NT2/D1 (cell line): Measurements from ENCODE around the gene INS.

Source experiments
- DNase-seq: peaks from one replicate; pipeline ENCODE4 v3.0.0-alpha.2; 2011; ENCODE audit warnings: low read depth, low spot score
- H3K27me3 ChIP-seq: 2 replicates; pipeline ENCODE4 v1.6.0; 2011; ENCODE audit warnings: mild to moderate bottlenecking; ENCODE audit not compliant: insufficient read length, insufficient read depth
- H3K36me3 ChIP-seq: 2 replicates; pipeline ENCODE4 v1.6.1; 2011; ENCODE audit warnings: mild to moderate bottlenecking, low read length, mixed read lengths; ENCODE audit not compliant: insufficient read depth, insufficient read length
- H3K4me1 ChIP-seq: 2 replicates; pipeline ENCODE4 v1.5.1; 2011; ENCODE audit not compliant: insufficient read depth, insufficient read length
- H3K4me3 ChIP-seq: 2 replicates; pipeline ENCODE4 v1.5.1; 2011; ENCODE audit warnings: low read depth; ENCODE audit not compliant: insufficient read length
- H3K9ac ChIP-seq: 2 replicates; pipeline ENCODE4 v1.6.0; 2011; ENCODE audit warnings: low read depth; ENCODE audit not compliant: insufficient read length
- H3K9me3 ChIP-seq: 2 replicates; pipeline ENCODE4 v1.5.1; 2011; ENCODE audit warnings: mild to moderate bottlenecking, low read length; ENCODE audit not compliant: insufficient read depth
- SUZ12 ChIP-seq: IDR thresholded peaks from 2 replicates; pipeline ENCODE4 v1.6.1; 2011; ENCODE audit not compliant: insufficient read length, insufficient read depth; ENCODE audit errors: extremely low read depth
- YY1 ChIP-seq: IDR thresholded peaks from 2 replicates; pipeline ENCODE4 v1.6.1; 2011; ENCODE audit not compliant: insufficient read length, insufficient read depth
- ZNF274 ChIP-seq: IDR thresholded peaks from 2 replicates; pipeline ENCODE4 v1.6.1; 2011; ENCODE audit warnings: mild to moderate bottlenecking, low read depth, low read length

Gene INS

DNA sequence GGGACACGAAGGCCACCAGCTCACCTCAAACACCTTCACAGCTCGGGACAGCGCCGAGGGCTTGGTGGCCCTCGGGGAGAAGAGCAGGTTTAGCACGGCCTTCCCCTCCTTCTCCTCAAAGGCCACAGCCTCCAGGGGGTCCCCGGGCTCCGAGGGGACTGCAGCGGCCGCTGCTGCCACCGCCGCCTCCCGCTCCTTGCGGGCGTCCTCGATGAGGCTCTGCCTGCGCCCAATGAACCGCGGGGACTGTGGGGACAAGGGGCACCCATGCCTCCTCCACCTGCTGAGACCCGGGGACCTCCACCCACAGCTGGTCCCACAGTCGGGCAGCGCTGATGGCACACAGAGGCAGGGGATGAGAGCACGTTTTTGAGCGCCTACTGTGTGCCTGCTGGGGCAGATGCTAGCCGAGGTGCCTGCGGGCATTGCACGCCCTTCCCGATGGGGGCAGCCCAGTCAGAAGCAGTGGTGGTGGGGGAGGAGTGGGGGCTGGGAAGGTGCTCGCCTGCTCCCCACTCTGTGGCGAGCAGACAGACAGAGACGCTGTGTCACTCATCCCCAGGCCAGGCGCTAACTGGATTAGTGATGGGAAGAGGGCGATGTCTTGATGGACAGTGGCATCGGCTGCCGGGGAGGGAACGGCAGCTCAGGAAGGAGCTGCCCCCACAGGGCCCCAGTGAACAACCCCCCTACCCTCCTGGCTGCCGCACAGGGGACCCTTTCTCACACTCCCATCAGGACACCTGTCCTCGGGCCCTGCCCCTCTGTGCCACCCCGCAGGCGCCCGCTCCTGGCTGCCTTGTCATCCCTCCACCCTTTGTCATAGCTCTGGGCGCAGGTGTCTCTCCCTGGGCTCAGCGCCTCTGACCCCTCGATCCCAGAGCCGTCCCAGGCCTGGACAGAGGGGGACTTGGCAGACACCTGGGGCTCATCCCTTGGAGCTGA lies 8.9 kb upstream of the INS start:
- H3K27me3 ChIP-seq, result no peaks in the 10 kb centered on the region
- H3K36me3 ChIP-seq, result no peaks in the 10 kb centered on the region
- TF ChIP-seq ZNF274 (no peak), SUZ12 (no peak), YY1 (no peak)
- H3K9ac ChIP-seq, result no peak overlapping the region
- H3K9me3 ChIP-seq, result no peaks in the 10 kb centered on the region
- no peak overlapping the region for H3K4me3 ChIP-seq
- no peak for DNase-seq
- peaks cover 45% of the 10 kb centered on the region for H3K4me1 ChIP-seq

DNA sequence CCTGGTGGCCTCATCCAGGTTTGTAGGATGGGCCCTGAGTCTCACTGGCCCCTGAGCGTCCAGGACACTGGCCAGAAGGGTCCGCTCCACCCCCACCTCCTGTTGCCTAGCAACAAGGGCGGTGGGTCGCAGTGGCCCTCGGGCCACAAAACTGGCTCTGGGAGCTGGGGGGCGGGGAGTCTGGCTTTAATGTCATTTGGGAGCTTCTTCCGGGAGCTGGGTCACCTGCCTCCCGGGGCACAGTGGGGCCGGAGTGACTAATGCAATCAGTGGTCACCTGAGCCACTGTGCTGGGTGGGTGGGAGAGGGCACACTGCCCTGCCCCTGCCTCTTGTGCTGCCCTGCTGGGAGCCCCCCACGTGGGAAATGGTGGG lies 8.0 kb upstream of the INS start:
- no peaks in the 10 kb centered on the region for H3K9me3 ChIP-seq
- H3K4me3 ChIP-seq, result no peak overlapping the region
- peak overlapping the region; percentile 42 for H3K9ac ChIP-seq
- no peaks in the 10 kb centered on the region for H3K36me3 ChIP-seq
- H3K4me1 ChIP-seq, result peaks cover 45% of the 10 kb centered on the region
- no peak for DNase-seq
- no peak for TF ChIP-seq ZNF274
- TF ChIP-seq SUZ12, result no peak
- no peak for TF ChIP-seq YY1
- H3K27me3 ChIP-seq, result no peaks in the 10 kb centered on the region

DNA sequence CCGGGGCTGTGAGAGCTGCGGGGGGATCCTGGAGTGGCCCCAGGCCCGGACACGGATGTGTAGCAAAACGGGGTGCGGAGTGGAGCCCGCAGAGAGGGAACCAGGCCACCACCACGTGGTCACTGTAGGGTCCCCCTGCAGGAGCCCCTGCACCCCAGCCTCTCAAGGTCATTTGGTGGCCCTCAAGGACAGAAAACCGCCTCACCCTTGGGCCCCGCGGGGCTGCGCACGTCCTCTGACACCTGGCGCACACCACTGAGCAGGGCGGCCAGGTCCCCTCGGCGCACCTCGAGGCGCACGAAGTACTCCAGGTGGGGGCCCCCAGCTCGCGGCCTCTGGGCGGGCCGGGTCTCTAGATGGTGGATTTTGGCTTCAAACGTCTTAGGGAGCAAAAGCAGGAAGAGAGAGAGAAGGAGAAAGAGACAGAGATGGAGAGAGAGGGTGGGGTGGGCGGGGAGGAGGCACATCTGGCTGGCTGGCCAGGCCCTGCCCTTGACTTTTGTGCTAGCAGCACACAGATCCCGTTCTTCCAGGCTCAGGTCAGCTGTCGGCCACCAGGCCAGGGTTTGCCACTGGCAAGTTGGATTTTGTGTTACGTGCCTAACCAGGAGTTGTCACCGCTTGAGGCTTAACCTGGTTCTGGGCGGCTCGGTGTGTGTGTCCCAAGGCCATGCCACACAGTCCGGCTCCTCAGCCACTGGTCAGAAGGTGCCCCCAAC lies 7.4 kb upstream of the INS start:
- H3K4me3 ChIP-seq, result no peak overlapping the region
- H3K36me3 ChIP-seq, result no peaks in the 10 kb centered on the region
- no peaks in the 10 kb centered on the region for H3K9me3 ChIP-seq
- no peaks in the 10 kb centered on the region for H3K27me3 ChIP-seq
- H3K4me1 ChIP-seq, result peaks cover 42% of the 10 kb centered on the region
- H3K9ac ChIP-seq, result no peak overlapping the region
- TF ChIP-seq SUZ12, result no peak
- no peak for TF ChIP-seq YY1
- no peak for TF ChIP-seq ZNF274
- DNase-seq, result no peak

DNA sequence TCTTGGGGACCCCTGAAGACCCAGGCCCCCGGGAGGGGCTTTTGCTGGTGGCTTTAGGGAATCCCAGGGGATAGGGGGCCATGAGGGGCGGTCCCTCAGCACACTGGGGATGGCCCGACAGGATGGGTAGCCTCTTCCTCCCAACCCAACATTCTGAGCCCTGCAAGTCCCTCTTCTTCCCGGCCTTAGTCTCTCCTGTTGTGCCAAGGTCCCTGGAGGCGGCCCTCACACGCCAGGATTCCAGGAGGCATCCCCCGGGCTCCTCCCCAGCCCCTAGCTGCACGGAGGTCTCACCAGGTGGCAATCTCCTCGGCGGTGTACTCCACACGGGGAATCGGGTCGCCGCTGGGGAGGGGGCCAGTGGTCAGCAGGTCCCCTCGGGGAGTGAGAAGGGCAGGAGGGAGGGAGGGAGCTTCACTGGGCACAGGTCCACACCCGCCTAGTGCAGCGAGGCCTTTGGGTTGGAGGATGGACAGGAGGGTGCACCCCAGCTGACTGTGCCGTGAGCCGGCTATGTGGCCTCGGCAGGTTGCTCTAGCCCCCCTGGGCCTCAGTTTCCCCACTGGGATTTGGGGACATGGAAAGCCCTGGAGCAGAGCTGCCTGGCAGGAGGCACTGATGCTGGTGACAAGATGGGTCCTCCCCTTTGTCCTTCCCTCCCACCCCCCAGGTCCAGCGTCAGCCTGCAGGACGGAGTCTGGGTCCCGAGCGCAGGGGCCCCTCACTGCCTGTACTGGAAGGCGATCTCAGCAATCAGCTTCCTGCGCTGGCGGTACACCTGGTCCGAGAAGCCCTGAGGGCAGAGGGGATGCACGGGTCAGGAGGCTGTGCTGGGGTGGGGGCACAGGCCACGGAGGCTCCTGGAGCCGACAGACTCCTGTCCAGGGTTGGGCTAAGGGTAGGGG lies 6.4 kb upstream of the INS start:
- DNase-seq, result no peak
- TF ChIP-seq YY1, result no peak
- TF ChIP-seq ZNF274, result no peak
- no peak for TF ChIP-seq SUZ12
- Histone ChIP-seq H3K9ac (no peak overlapping the region), H3K4me1 (peaks cover 40% of the 10 kb centered on the region), H3K36me3 (no peaks in the 10 kb centered on the region), H3K4me3 (no peak overlapping the region), H3K9me3 (no peaks in the 10 kb centered on the region), H3K27me3 (no peaks in the 10 kb centered on the region)

DNA sequence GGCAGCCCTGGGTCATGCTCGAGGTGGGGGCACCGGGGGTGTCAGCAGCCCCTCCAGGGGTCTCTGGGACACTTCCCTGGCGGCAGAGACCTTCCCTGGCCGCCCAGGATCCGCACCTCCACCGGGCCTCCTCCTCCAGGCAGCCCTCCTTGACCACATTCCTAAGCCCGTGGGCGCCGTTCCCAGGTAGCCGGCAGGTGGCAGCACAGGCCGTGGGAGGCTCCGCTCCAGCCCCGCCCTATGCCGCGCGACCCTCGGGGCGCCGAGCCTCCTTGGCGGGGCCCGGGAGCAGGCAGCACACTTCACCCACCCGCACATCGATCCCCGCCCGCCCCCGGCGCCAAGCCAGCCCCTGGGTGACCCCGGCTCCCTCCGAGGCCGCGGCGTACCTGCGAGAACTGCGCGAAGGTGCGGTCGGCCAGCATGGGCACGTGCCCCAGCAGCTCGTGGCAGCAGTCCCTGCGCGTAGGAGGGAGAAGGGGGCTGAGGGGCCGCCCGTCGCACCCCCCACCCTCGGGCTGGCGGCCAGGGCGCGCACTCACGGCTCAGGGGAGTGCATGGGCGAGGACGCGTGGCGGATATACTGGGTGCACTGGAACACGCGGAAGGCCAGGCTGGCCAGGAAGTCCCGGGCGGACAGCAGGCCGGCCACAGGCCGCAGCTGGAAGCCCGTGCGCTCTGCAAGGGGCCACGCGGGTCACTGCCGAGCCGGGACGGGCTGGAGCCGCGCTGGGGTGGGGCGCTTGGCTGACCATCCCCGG lies 5.3 kb upstream of the INS start:
- H3K36me3 ChIP-seq, result no peaks in the 10 kb centered on the region
- no peaks in the 10 kb centered on the region for H3K9me3 ChIP-seq
- no peak for DNase-seq
- H3K4me3 ChIP-seq, result no peak overlapping the region
- H3K4me1 ChIP-seq, result peaks cover 34% of the 10 kb centered on the region
- TF ChIP-seq YY1, result no peak
- TF ChIP-seq SUZ12, result no peak
- TF ChIP-seq ZNF274, result no peak
- H3K27me3 ChIP-seq, result no peaks in the 10 kb centered on the region
- H3K9ac ChIP-seq, result no peak overlapping the region

DNA sequence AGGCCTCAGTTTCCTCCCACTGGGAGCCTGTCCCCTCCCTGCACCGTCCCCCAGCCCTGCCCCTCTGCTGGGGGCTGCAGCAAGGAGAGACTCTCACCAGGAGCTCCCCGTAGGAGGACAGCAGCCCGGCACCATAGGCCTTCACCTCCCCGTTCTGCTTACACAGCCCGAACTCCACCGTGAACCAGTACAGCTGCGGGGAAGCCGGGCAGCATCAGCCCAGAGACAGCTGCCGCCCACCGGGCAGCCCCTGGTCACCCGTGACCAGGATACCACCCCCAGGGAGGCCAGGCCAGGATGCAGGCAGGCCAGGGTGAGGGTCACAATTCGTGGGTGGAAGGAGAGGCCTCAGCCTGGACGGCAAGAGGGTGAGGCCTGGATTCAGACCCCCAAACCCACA lies 4.6 kb upstream of the INS start:
- H3K27me3 ChIP-seq, result no peaks in the 10 kb centered on the region
- H3K36me3 ChIP-seq, result no peaks in the 10 kb centered on the region
- no peak for DNase-seq

More for the DNA sequence above, 4.6 kb upstream of the INS start:
- peaks cover 30% of the 10 kb centered on the region for H3K4me1 ChIP-seq
- no peak for TF ChIP-seq ZNF274
- TF ChIP-seq SUZ12, result no peak
- TF ChIP-seq YY1, result no peak
- no peak overlapping the region for H3K9ac ChIP-seq
- no peak overlapping the region for H3K4me3 ChIP-seq
- no peaks in the 10 kb centered on the region for H3K9me3 ChIP-seq
